Measurements from ENCODE around the gene SYP.
"Not testable (repeated sequence)": the region's sequence is repeated elsewhere in the genome, so short reads cannot be mapped to it uniquely, and the experiment has no call there.

The SYP gene

DNA sequence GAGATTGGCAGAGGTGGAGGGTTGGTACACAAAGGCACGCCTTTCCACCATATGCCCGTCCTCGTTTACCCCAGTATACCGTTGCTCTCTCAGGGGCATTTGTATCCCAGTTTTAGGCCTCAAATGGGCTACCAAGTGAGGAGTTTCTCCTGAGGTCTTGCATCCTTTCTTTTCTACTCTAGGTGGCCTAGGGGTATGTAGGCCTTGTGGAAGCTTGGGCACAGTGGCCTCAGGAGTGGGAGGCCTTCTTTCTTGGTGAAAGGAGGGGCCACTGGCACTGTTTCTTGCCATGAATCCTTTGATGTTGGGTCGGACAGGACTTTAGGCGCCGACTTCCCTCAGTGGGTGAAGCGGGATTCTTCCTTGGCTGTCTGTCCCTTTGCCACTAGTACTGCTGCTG, 52.7 kb downstream of the SYP start:
- H3K9me3 ChIP-seq = no peaks in the 10 kb centered on the region
- no peak overlapping the region for H3K4me3 ChIP-seq
- in situ Hi-C loops (cut with MboI; ENCODE audit: low sequenced_read_pairs) = no loop called here
- DNase-seq (ENCODE audit: low spot score in 2 of 2) = no peak
- no peaks in the 10 kb centered on the region for H3K36me3 ChIP-seq (replicated peaks)
- no peaks in the 10 kb centered on the region for H3K27me3 ChIP-seq (ENCODE audit: low read depth)
- H3K4me1 ChIP-seq = no peaks in the 10 kb centered on the region

GRCh38 chrX:49143154-49143553, 56.8 kb downstream of the SYP start:
- H3K36me3 ChIP-seq (replicated peaks); in situ Hi-C loops (cut with MboI; ENCODE audit: low sequenced_read_pairs); H3K27me3 ChIP-seq (ENCODE audit: low read depth); DNase-seq (ENCODE audit: low spot score in 2 of 2); H3K9me3 ChIP-seq; H3K4me1 ChIP-seq; H3K4me3 ChIP-seq: not testable (repeated sequence)

DNA sequence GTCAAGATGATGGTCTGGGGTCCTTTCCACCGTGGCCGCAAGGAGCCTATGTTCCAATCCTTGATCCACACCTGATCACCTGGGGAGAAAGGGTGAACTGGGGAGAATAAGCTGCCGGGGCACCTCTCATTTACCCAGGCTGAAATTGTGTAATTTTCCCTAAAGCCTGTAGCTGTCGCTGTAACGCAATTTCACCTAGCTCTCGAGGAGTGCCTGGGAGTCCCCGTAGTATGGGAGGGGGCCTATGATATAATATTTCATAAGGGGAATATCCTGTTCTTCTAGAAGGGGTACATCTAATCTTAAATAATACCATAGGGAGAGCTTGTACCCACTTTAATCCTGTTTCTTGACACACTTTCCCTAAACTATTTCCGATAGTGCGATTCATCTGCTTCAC, 57.7 kb downstream of the SYP start:
- H3K4me3 ChIP-seq; in situ Hi-C loops (cut with MboI; ENCODE audit: low sequenced_read_pairs); H3K36me3 ChIP-seq (replicated peaks); DNase-seq (ENCODE audit: low spot score in 2 of 2); H3K27me3 ChIP-seq (ENCODE audit: low read depth); H3K9me3 ChIP-seq; H3K4me1 ChIP-seq: not testable (repeated sequence)

- Histone ChIP-seq H3K36me3 (replicated peaks) (no peaks in the 10 kb centered on the region), H3K4me1 (no peaks in the 10 kb centered on the region), H3K4me3 (no peak overlapping the region), H3K9me3 (no peaks in the 10 kb centered on the region), H3K27me3 (ENCODE audit: low read depth) (no peaks in the 10 kb centered on the region)
- in situ Hi-C loops (cut with MboI; ENCODE audit: low sequenced_read_pairs) = no loop called here
- DNase-seq (ENCODE audit: low spot score in 2 of 2) = no peak
These were observed 60.3 kb downstream of the SYP start for GRCh38 chrX:49139713-49140112.

Data from HAP-1 (cell line).